SK-MEL-5 (cell line): ENCODE data around the gene ANKRD33B. TPM values are rescaled to one million over a fixed set of nuclear protein-coding genes. Genes with fewer than 3 reads are reported as not detected.

ENCODE experiments used
- DNase-seq: peaks from one replicate; pipeline ENCODE4 v3.0.0-alpha.2; 2016; ENCODE audit warnings: low read depth, low spot score
- in situ Hi-C: cut with HindIII; loops from 2 replicates; pipeline ENCODE4 v1.10.0; 2016; ENCODE audit warnings: low sequenced_read_pairs, high pct_unique_total_duplicates, low pct_unique_long_range_greater_than_20kb
- total RNA-seq: library from RNA; depleted of rRNA; stranded (reverse); fragments of >200 nt; shearing (Covaris generic); gene quantifications from 2 replicates; pipeline ENCODE4 v1.2.3, GENCODE V29; 2014

The ANKRD33B gene
- total RNA-seq, 1 experiment from 2014 or later = 1.3 TPM

DNA sequence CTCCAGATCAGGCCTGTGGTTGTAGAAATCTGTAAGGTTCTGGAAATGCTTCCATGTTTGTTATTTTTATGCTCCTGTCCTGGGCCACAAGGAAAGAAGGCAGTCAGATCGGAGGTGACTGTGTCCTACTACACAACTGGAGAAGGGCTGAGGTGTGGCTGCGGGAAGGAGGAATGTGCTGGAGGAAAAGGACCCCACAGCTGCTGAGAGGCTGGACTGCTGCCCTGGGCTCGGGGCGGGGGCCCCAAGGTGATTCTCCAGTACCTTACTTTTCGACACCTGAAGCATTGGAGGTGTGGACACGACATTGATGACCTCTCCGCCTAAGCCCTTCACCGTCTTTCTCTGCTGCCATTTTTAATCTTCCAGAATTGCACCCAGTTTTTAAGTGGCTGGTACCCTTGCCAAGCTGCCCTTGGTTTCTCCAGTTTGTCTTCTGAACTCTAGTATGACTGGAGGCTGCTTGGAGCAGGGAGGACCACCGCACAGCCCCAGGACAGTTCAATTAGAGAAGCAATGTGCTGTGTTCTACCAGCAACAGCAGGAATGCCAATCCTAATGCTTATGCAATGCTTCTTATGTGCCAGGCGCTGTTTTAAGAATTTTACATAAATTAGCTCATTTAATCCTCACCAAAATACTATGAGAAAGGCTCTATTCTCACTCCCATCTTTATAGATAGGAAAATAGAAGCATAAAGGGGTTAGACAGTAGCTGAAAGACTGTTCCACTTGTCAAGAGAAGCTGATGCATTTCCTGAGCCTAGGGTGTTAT lies 13.5 kb upstream of the ANKRD33B start:
- in situ Hi-C loops = no loop called here
- DNase-seq = no peak

- DNase-seq = no peak
- in situ Hi-C loops = no loop called here
These were observed 12.1 kb upstream of the ANKRD33B start for GRCh38 chr5:10551782-10552138.

- DNase-seq = no peak
- in situ Hi-C loops = no loop called here
These were observed 11.4 kb upstream of the ANKRD33B start for GRCh38 chr5:10552183-10553143.

- in situ Hi-C loops = no loop called here
- DNase-seq = no peak
These were observed 10.4 kb upstream of the ANKRD33B start for GRCh38 chr5:10553476-10553875.

DNA sequence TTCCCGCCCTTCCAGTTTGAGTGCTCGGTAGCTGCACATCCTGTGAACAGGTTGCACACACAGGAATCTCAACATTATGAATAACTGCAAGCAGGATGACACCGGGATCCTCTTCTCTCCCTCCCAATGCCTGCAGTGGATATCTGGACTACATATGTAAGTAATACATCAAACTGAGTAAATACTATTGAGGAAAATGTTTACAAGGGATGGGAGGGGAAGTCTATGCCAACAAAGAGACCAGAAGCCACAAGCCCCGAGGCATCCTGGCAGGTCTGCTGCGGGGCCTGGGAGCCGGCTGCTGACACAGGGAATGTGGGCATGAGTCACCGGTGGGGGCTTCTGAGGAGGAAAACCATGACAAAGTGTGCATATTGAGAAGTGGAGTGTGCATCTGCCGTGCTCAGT lies 8.6 kb upstream of the ANKRD33B start:
- DNase-seq = peak; percentile 23
- in situ Hi-C loops = no loop called here

- in situ Hi-C loops = no loop called here
- DNase-seq = no peak
These were observed 7.5 kb upstream of the ANKRD33B start for GRCh38 chr5:10556289-10556807.

DNA sequence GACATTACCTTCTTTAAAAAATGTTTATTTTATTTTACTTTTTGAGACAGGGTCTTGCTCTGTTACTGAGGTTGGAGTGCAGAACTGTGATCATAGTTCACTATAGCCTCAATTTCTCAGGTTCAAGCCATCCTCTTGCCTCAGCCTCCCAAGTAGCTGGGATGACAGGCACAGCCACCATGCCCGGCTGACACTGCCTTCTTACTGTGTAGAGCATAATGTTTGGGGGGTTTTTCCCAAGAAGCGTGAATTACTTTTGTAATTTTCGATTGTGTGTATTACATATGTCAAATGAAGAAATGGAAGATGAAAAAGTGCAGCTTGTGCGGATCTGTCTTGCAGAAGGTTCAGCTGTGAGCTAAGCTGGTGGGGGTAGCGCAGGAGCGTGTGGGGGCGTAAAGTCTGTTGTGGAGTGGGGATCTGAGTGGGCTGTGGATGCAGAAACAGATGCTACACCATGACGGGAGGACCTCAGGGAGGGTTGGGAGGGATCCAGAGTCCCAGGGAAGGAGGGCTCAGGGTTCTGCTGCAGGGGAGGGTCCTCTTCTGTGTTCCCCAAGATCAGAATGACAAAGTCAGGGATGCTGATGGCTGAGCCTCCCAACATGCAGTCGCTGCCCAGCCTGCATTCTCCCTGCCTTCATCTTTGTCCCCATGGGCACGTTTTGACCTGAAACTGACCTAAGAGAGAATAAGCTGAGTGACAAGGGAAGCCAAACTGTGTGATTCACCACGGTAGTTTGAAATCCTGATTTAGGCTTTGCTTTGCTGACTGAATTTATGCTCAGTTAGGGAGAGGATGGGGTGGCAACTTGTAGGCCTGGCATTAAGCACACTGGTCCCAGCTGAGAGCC lies 6.8 kb upstream of the ANKRD33B start:
- DNase-seq = no peak
- in situ Hi-C loops = no loop called here

GRCh38 chr5:10559151-10559550 lies 4.7 kb upstream of the ANKRD33B start:
- DNase-seq = no peak
- in situ Hi-C loops = no loop called here

DNA sequence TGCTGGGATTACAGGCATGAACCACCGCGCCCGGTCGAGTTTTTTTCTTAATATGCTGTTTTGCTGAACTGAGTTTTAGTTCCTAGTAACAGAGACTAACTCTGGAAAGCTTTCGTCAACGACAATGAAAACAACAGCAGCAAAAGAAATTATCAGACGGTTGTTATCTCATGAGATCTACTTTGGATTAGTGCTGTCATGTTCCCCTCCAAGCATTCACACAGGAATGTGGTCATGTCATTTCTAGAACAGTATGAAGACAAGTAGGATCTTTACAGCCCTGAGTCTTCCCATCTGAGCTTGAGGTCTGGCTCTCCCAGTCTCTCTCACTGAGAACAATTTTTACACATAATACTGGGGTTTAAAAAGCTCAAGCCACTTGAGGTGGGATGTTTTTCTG lies 4.0 kb upstream of the ANKRD33B start:
- no peak for DNase-seq
- in situ Hi-C loops = no loop called here

DNA sequence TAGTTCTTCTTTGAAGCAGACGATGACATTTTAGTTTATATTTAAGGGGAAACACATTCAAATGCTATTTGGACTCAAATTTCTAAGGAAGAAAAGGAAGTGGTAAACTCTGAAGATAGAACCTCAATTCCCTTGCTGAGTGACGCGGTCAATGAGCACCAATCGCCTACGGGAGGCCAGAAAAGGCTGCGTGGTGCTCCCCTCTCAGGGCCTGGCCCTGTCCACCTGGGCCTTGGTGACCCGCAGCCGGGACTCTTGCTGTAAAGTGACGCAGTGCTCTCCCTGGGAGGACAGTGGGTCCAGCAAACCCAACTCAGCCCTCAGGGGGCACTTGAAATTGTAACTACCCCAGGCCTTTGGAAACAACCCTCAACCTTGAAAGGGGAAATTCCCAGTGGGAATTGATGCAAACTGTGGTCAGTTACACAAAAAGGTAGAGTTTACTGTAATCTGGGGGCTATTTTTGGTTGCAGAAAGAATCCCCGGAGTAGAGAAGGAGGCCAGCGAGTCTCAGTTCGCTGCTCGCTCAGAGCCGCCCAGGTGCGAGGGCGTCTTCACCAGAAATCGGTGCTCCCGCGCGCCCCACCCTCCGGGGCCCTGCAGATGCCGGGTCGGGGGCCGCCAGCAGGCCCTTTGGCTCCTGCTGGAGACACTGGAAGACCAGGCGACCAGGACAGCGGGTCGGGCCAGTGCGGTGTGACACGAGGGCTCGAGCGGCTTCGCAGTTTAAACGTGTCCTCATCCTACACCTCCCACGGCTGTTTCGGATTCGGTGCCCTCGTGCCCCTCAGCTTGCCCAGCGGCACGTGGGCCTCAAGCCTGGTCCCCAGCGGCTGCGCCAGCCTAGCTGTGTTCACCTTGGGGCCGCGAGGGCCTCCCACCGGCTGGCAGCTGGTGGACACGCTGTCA lies 1.4 kb upstream of the ANKRD33B start:
- in situ Hi-C loops = no loop called here
- no peak for DNase-seq

- peak; percentile 18 for DNase-seq
- in situ Hi-C loops = no loop called here
These were observed 543 bp upstream of the ANKRD33B start for GRCh38 chr5:10563110-10563944.

GRCh38 chr5:10564838-10565784 lies 1.2 kb downstream of the ANKRD33B start:
- no peak for DNase-seq
- in situ Hi-C loops = no loop called here

GRCh38 chr5:10565785-10566542 lies 2.1 kb downstream of the ANKRD33B start:
- no peak for DNase-seq
- in situ Hi-C loops = no loop called here

GRCh38 chr5:10566543-10567068 lies 2.7 kb downstream of the ANKRD33B start:
- DNase-seq = no peak
- in situ Hi-C loops = no loop called here
